OCI-M1 (cell line): Measurements from ENCODE around the gene ANKZF1.

Experiments used
- DNase-seq: peaks from one replicate; lab custom pipeline; 2025; lab: John Stamatoyannopoulos, UW

The ANKZF1 gene

DNA sequence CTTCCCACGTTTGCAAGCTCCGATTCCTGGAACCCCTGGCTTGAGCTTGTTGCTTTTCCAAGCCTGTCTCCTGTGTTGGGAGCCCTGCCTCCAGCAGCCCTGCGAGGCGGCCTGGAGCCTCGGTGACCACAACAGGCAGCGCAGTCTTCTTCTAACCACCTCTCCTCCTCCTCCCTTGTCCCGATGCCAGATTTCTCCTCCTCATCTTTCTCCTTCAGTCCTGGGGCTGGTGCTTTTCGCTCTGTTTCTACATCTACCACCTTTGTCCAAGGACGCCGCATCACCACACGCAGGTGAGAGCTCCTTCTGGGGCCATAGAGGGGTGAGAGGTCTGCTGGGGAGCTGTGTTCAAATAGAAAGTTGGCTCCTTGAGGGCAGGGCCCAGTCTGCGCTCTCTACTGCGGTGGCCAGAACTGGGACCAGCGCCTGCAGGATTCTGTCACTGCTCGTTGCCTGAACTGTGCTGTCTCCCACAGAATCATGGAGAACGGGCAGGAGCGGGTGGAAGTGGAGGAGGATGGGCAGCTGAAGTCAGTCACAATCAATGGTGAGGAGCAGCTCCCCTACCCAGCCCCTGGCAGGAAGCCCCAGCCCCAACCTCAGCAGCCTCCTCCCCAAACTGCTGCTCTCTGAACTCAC, 53.5 kb downstream of the ANKZF1 start:
- no peak for DNase-seq

DNA sequence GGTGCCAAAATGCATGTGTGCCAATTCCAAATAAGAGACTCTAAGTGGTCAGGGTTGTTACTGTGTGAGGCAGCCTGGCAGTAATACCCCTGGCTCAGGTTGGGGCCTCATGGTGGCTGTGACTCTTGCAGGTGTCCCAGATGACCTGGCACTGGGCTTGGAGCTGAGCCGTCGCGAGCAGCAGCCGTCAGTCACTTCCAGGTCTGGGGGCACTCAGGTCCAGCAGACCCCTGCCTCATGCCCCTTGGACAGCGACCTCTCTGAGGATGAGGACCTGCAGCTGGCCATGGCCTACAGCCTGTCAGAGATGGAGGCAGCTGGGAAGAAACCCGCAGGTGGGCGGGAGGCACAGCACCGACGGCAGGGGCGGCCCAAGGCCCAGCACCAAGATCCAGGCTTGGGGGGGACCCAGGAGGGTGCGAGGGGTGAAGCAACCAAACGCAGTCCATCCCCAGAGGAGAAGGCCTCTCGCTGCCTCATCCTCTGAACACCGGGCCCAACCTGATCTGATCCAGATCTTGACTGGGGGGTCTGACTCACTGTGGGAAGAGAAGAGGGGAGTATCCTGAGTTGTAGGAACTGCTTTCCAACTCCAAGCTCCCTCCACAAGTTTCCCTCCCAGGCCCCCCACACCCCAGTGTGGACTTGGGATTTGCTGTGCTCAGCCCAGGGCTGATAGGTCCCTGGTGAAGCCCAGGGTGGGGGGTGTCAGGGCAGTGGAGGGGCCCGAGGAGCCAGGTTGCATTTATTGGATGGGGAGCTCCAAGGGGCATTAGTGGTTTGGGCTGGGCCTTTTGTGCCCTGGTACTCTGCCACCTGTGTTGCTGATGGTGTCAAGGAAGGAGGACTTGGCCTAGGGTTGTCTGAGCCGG, 55.1 kb downstream of the ANKZF1 start:
- no peak for DNase-seq

DNA sequence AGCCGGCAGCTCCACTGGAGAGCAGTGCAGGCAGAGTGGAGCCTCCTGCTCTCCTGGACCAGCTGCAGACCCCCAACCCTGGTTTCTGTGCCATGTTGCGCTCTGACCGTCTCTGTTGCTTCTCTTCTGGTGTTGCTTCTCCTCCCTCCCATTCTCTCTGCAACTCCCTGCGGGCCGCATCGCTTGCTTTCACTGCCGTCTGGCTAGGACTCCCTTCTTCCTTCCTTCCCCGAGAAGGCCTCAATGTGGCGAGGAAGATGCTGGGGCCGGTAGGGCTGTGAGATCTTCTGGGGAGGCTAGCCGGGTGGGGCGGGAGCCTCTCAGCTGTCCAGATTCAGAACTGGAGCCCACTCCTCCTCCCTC, 55.7 kb downstream of the ANKZF1 start:
- no peak for DNase-seq

DNA sequence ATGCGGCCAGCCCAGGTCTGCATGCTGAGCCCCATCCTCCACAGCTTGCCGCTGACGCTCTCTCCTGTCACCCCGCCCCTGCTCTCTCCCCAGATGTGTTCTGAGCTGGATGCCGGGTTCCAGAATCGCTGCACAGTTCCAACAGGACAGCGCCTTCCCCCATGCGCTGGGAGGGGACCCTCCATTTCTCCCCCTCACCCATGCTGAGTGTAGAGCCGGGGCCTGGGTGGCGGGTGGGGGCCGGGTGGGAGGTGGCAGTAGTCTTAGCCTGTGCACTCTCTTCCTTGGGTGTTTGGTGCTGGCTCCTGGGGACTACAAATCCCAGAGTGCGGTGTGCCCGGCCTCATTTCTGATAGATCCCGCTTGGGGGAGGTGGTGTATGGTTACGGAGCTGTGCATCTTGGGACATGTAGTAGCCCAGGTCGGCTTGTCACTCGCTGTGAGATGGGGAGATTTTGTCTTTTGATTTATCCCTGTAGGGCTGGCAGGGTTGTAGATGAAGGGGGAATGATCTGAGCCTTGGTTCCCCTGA, 56.4 kb downstream of the ANKZF1 start:
- DNase-seq: peak; percentile 30
